Activated effector memory CD4-positive, alpha-beta T cell treated with anti-CD3 and anti-CD28 coated beads, Interleukin-2, amount 50 U/mL, for 16 hours (primary cell): ENCODE data around the gene IGF1.

Source experiments
- DNase-seq: peaks from one replicate; pipeline ENCODE4 v3.0.0-alpha.2; 2020

The IGF1 gene

GRCh38 chr12:102480406-102480805, at the start of gene IGF1:
IGF1 (minus strand) TSS chr12:102480563; CDS start chr12:102480381, 182 bp downstream.
- no peak for DNase-seq

GRCh38 chr12:102528111-102528510, 47.7 kb upstream of the IGF1 start:
- no peak for DNase-seq

GRCh38 chr12:102527171-102527720, 46.9 kb upstream of the IGF1 start:
- DNase-seq: no peak

DNA sequence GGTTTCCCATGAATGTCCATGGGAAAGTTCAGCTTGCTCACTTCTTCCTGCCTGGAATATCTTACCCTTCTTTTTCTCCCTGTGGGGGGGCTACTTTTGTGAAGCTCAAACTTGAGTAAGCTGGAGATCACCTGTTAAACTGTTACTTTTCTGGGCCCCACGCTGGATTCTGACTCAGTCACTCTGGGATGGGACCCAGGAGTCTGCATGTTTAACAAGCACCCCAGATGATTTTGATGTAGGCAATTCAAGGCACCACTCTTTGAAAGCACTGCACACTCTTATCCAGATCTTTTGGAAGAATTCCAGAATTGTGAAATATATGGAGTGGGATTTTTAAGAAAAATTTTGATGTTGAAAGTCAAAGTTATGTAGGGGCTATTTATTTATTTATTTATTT, 46.3 kb upstream of the IGF1 start:
- DNase-seq: no peak

GRCh38 chr12:102522768-102523167, 42.4 kb upstream of the IGF1 start:
- DNase-seq: no peak

- no peak for DNase-seq
Measured at GRCh38 chr12:102521662-102522277, 41.4 kb upstream of the IGF1 start.

GRCh38 chr12:102518871-102519270, 38.5 kb upstream of the IGF1 start:
- no peak for DNase-seq

DNA sequence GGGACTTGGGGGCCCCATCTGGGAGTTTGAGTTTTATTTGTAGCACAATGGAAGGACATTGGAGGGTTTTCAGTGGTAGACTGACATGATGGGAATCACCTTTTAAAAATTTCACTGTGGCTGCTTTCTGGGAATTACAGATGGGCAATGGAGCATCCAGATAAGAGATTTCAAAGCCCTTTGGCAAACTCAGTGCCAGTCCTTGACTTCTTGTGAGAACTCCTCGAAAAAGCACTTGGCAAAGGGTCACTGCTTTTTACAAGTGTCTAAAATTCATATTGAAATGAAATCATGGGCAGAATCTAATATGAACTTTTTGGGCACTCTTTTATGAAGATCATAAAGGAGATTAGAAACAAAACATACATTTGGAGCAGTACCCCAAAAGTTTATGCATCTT, 34.3 kb upstream of the IGF1 start:
- DNase-seq: no peak

- no peak for DNase-seq
Measured at GRCh38 chr12:102513739-102514138, 33.4 kb upstream of the IGF1 start.

- DNase-seq: no peak
Measured at GRCh38 chr12:102513272-102513671, 32.9 kb upstream of the IGF1 start.

- no peak for DNase-seq
Measured at GRCh38 chr12:102512523-102512922, 32.2 kb upstream of the IGF1 start.

GRCh38 chr12:102511575-102511974, 31.2 kb upstream of the IGF1 start:
- no peak for DNase-seq

- DNase-seq: no peak
Measured at GRCh38 chr12:102510463-102510862, 30.1 kb upstream of the IGF1 start.

DNA sequence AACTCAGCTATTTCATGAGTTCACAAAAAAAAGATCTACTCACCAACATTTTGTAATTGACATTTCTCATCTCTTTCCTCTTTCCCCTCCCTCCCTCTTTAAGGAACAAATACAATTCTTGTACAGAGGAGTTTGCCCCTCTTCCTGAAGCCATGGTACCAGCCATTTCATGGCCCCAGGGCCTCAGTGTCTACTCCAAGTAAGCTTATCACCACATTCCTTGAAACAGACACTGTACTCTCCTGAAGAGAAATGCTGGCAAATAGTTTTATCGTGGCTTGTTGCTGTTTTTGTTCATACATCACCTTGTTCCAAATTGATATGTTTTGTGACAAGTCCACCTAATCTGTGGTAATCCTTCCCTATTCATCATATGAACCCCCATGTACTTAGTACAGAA, 29.7 kb upstream of the IGF1 start:
- DNase-seq: no peak

DNA sequence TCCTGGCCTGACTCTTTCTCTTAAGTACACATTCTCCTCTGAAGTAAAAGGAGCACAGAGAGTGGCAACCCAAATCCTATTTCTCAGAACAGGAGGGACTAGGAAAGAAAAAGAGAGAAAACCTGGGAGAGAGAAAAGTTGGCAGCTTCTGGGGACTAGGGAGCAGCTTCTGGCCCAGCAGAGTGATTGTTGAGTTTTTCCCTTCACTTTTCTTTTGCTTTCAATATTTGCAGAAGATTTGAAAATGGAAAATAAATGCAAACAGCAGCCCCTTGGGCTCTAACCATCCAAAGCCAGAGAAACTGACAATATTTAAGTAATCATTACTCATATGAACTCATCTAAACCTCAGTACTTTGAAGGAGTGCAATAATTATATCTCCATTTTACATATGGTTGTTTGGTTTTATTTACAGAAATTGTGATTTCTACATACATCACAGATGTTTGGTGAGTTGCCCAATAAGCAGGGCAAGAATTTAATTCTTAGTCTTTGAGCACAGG, 28.8 kb upstream of the IGF1 start:
- no peak for DNase-seq

GRCh38 chr12:102508052-102508451, 27.7 kb upstream of the IGF1 start:
- no peak for DNase-seq

DNA sequence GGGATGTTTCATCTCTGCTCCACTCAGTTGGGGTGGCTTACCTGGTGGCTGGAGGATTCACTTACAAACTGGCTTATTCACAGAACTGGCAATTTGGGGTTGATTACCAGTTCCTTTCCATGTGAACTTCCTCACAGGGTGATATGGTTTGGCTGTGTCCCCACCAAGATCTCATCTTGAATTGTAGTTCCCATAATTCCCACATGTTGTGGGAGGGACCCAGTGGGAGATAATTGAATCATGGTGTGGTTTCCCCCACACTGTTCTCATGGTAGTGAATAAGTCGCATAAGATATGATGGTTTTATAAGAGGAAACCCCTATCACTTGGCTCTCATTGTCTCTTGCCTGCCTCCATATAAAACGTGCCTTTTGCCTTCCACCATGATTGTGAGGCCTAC, 26.9 kb upstream of the IGF1 start:
- DNase-seq: no peak

- DNase-seq: no peak
Measured at GRCh38 chr12:102504871-102505270, 24.5 kb upstream of the IGF1 start.

DNA sequence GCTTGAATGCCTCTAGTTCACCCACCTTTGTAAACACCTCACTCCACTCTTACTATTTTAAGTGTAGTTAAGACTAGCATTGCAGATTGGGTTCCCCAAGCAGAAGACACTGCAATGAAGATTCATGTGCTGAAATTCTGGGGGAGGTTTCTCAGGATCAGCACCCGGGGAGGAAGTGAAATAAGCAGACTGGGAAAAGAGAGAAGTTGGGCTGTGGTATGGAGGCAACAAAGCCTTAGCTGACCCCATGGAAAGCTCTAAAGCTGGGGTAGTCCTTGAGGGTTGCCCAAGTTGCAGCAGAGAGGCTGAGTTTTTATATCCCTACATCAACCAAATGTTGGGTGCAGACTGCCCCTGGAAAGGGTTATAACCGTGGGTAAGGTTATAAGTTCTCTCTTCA, 23.9 kb upstream of the IGF1 start:
- DNase-seq: no peak

GRCh38 chr12:102503831-102504230, 23.5 kb upstream of the IGF1 start:
- DNase-seq: no peak

- DNase-seq: no peak
Measured at GRCh38 chr12:102503056-102503681, 22.8 kb upstream of the IGF1 start.

DNA sequence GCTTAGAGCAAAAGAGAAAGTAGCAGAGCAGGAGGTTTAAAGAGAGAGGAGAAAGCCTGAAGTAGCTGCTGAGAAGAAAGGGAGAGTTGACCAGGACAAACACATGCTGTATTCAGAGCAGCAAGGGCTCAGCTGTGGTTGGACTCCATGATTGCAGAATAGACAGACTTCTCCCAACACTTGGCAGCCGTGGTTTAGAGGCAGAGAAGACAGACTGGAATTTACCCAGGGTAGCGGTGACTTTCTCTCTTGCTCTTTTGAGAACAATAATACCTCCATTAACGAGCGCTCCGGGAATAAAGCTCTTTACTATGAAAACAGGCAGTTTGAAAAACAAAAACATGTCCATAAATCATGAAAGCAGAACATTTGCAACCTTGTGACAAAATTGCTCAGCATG, 21.4 kb upstream of the IGF1 start:
- no peak for DNase-seq

- no peak for DNase-seq
Measured at GRCh38 chr12:102498471-102498870, 18.1 kb upstream of the IGF1 start.

- DNase-seq: no peak
Measured at GRCh38 chr12:102497743-102498142, 17.4 kb upstream of the IGF1 start.

DNA sequence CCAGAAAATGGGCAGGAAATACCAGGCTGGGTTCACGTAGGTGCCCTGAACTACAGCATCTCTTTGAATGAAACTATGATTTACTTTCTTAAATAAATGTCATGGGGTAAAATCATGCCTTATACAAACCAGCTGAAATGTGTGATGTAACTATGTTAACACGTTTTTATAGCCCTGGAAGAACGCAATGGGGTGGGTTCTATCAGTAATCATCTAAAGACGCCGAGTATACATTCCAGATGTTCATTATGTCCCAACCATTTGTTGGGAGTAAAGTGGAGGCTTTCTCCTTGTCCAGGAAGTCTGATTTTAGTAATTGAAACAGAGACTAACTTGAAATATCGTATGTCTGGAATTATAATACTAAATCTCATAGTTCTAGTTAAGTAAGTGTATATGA, 16.2 kb upstream of the IGF1 start:
- no peak for DNase-seq
